ENCODE results near the gene KY.

Gene KY

GRCh38 chr3:134567605-134568004 lies 83.2 kb downstream of the KY start:
- Histone ChIP-seq H3K4me3 (ENCODE audit: low read depth, low read length) (no peak overlapping the region), H3K27ac (no peak overlapping the region), H3K27me3 (ENCODE audit: insufficient read depth, low read depth, severe bottlenecking) (no peaks in the 10 kb centered on the region), H3K36me3 (no peaks in the 10 kb centered on the region), H3K9me3 (ENCODE audit: severe bottlenecking) (peaks cover 3% of the 10 kb centered on the region)
- TF ChIP-seq CTCF (IDR thresholded peaks at IDR 0.05; ENCODE audit: low read depth, low read length) = no peak
- DNase-seq = no peak

DNA sequence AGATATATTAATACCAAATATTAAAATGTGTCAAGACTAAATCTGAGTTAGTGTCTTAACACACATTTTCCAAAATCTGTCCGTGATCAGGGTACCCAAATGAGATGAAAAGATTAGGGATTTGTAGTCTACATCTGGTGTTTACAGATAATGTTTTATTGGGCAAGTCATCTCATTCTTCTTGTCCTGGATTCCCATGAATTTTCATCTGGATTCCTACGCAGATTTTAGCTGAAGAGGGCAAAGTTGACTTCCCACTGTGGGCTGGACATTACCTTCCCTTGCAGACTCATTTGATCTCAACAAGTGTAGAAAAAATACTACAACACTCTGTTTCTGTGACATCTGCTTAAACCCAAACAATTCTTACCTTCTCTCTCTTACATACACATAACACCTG lies 85.8 kb downstream of the KY start:
- H3K27ac ChIP-seq = no peak overlapping the region
- no peak overlapping the region for H3K4me3 ChIP-seq (ENCODE audit: low read depth, low read length)
- H3K27me3 ChIP-seq (ENCODE audit: insufficient read depth, low read depth, severe bottlenecking) = no peaks in the 10 kb centered on the region
- no peaks in the 10 kb centered on the region for H3K36me3 ChIP-seq
- DNase-seq = no peak
- TF ChIP-seq CTCF (IDR thresholded peaks at IDR 0.05; ENCODE audit: low read depth, low read length) = no peak
- peaks cover 3% of the 10 kb centered on the region for H3K9me3 ChIP-seq (ENCODE audit: severe bottlenecking)

- H3K9me3 ChIP-seq (ENCODE audit: severe bottlenecking) = peaks cover under 1% of the 10 kb centered on the region
- no peak overlapping the region for H3K4me3 ChIP-seq (ENCODE audit: low read depth, low read length)
- DNase-seq = peak; percentile 7
- no peaks in the 10 kb centered on the region for H3K36me3 ChIP-seq
- TF ChIP-seq CTCF (IDR thresholded peaks at IDR 0.05; ENCODE audit: low read depth, low read length) = no peak
- H3K27ac ChIP-seq = no peak overlapping the region
- no peaks in the 10 kb centered on the region for H3K27me3 ChIP-seq (ENCODE audit: insufficient read depth, low read depth, severe bottlenecking)
Observed at GRCh38 chr3:134563601-134564000, 87.2 kb downstream of the KY start.

GRCh38 chr3:134562055-134562454 lies 88.8 kb downstream of the KY start:
- Histone ChIP-seq H3K27ac (no peak overlapping the region), H3K36me3 (no peaks in the 10 kb centered on the region), H3K27me3 (ENCODE audit: insufficient read depth, low read depth, severe bottlenecking) (no peaks in the 10 kb centered on the region), H3K4me3 (ENCODE audit: low read depth, low read length) (no peak overlapping the region), H3K9me3 (ENCODE audit: severe bottlenecking) (no peaks in the 10 kb centered on the region)
- no peak for TF ChIP-seq CTCF (IDR thresholded peaks at IDR 0.05; ENCODE audit: low read depth, low read length)
- DNase-seq = no peak

DNA sequence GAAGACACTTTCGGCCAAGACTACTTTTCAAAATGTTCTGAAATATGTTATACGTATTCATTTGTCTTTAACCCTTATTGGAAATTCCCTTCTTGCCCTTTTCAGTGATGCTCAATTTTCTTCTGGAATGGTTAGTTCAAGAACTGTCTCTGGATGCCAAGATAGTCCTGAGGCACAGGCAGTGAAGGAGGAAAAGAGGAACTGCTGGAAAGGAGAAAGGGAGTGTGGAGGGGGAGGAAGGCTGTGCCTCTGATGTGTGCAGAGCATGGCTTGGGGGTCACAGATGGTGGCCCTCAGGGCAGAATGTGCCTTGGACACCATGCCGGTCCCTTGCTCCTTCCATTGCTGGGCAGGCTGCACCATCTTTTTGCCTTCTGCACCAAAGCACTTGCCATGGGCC lies 91.2 kb downstream of the KY start:
- TF ChIP-seq CTCF (IDR thresholded peaks at IDR 0.05; ENCODE audit: low read depth, low read length) = no peak

More for the DNA sequence above, 91.2 kb downstream of the KY start:
- H3K9me3 ChIP-seq (ENCODE audit: severe bottlenecking) = no peaks in the 10 kb centered on the region
- H3K27me3 ChIP-seq (ENCODE audit: insufficient read depth, low read depth, severe bottlenecking) = no peaks in the 10 kb centered on the region
- H3K27ac ChIP-seq = no peak overlapping the region
- H3K4me3 ChIP-seq (ENCODE audit: low read depth, low read length) = no peak overlapping the region
- no peak for DNase-seq
- H3K36me3 ChIP-seq = no peaks in the 10 kb centered on the region
